IMR-90 (cell line): ENCODE measurements around the gene PPP1R1A. TPM values are rescaled to one million over a fixed set of nuclear protein-coding genes. Genes with fewer than 3 reads are reported as not detected.
A peak's percentile ranks its signal among the peaks of the same experiment; 100 is the strongest.

Experiments
- ATAC-seq: fragments of 200-7000 bp; cut with Tn5 transposase; 2 replicates; pipeline ENCODE4 v1.9.1; 2020; ENCODE audit warnings: low read depth, mild to moderate bottlenecking, moderate library complexity
- BruUV-seq: library from RNA; stranded (reverse); fragments of 400-500 nt; replicated peaks from 2 replicates; lab custom pipeline; 2021; lab: Mats Ljungman, UMichigan
- CTCF ChIA-PET: fragments of 300-600 bp; formaldehyde crosslinking; extraction: SDS; loops from one replicate; lab custom pipeline; 2021; ENCODE audit warnings: antibody characterized with exemption; lab: Yijun Ruan, JAX
- POLR2A ChIA-PET: fragments of 300-600 bp; sonication (Branson Sonifier 250); formaldehyde crosslinking; loops from one replicate; lab custom pipeline; 2022; ENCODE audit warnings: antibody characterized with exemption; ENCODE audit not compliant: unreplicated experiment; lab: Charles Lee
- DNase-seq: peaks from one replicate; pipeline ENCODE4 v3.0.0; 2013
- H2AFZ ChIP-seq: replicated peaks from 2 replicates; pipeline ENCODE3; 2013; ENCODE audit warnings: low read length, mild to moderate bottlenecking; ENCODE audit not compliant: poor library complexity
- H2AK5ac ChIP-seq: 2 replicates; pipeline ENCODE4 v1.6.1; 2013; ENCODE audit warnings: low read depth, low read length, inconsistent platforms
- H2AK9ac ChIP-seq: replicated peaks from 2 replicates; pipeline ENCODE3; 2013; ENCODE audit warnings: mild to moderate bottlenecking, low read depth, low read length, moderate library complexity; ENCODE audit not compliant: poor library complexity
- H2BK120ac ChIP-seq: 2 replicates; pipeline ENCODE4 v1.6.1; 2013; ENCODE audit warnings: low read depth, low read length, inconsistent platforms
- H2BK15ac ChIP-seq: 3 replicates; pipeline ENCODE4 v1.6.1; 2013; ENCODE audit warnings: low read depth, low read length, inconsistent platforms
- H2BK20ac ChIP-seq: 2 replicates; pipeline ENCODE4 v1.6.1; 2013; ENCODE audit warnings: low read depth, mild to moderate bottlenecking, inconsistent platforms, low read length, moderate library complexity
- H2BK5ac ChIP-seq: 2 replicates; pipeline ENCODE4 v1.6.1; 2013; ENCODE audit warnings: mild to moderate bottlenecking, low read depth, low read length, inconsistent platforms; ENCODE audit not compliant: poor library complexity, severe bottlenecking
- H3K14ac ChIP-seq: replicated peaks from 2 replicates; pipeline ENCODE4 v1.6.1; 2013; ENCODE audit warnings: low read depth, low read length, inconsistent platforms
- H3K18ac ChIP-seq: 2 replicates; pipeline ENCODE4 v1.6.1; 2013; ENCODE audit warnings: low read depth, low read length, control low read depth
- H3K23ac ChIP-seq: 2 replicates; pipeline ENCODE4 v1.6.1; 2013; ENCODE audit warnings: low read depth, low read length, inconsistent platforms
- H3K27ac ChIP-seq: 2 replicates; pipeline ENCODE4 v1.5.1; 2013; ENCODE audit warnings: mild to moderate bottlenecking, control low read depth, low read length; ENCODE audit not compliant: insufficient read depth
- H3K27me3 ChIP-seq: 2 replicates; pipeline ENCODE4 v1.6.1; 2013; ENCODE audit warnings: low read length; ENCODE audit not compliant: control insufficient read depth, insufficient read depth
- H3K36me3 ChIP-seq: 2 replicates; pipeline ENCODE4 v1.6.1; 2013; ENCODE audit warnings: low read length, mixed read lengths; ENCODE audit not compliant: control insufficient read depth, insufficient read depth
- H3K4ac ChIP-seq: 2 replicates; pipeline ENCODE4 v1.6.1; 2013; ENCODE audit warnings: low read depth, low read length, inconsistent platforms
- H3K4me1 ChIP-seq: 2 replicates; pipeline ENCODE4 v1.6.1; 2013; ENCODE audit warnings: low read length, mixed read lengths; ENCODE audit not compliant: control insufficient read depth, insufficient read depth
- H3K4me2 ChIP-seq: 2 replicates; pipeline ENCODE4 v1.6.1; 2013; ENCODE audit warnings: low read depth, mild to moderate bottlenecking, control low read depth, low read length, moderate library complexity
- H3K4me3 ChIP-seq: 2 replicates; pipeline ENCODE4 v1.5.1; 2013; ENCODE audit warnings: low read depth, mild to moderate bottlenecking, control low read depth, low read length, moderate library complexity; ENCODE audit not compliant: insufficient read depth
- H3K56ac ChIP-seq: 2 replicates; pipeline ENCODE4 v1.6.1; 2013; ENCODE audit warnings: low read length, inconsistent platforms; ENCODE audit not compliant: insufficient read depth; ENCODE audit errors: extremely low read depth
- H3K79me1 ChIP-seq, 2 experiments: 2 replicates each; pipeline ENCODE4 v1.6.1; 2013; ENCODE audit warnings: low read length in 2 of 2, inconsistent platforms in 1 of 2, low read depth in 1 of 2
- H3K9ac ChIP-seq: 2 replicates; pipeline ENCODE4 v1.6.1; 2013; ENCODE audit warnings: low read depth, low read length, control low read depth
- H3K9me1 ChIP-seq: 2 replicates; pipeline ENCODE4 v1.6.1; 2013; ENCODE audit warnings: low read length, inconsistent platforms; ENCODE audit not compliant: insufficient read depth
- H3K9me3 ChIP-seq: 2 replicates; pipeline ENCODE4 v1.6.1; 2013; ENCODE audit warnings: low read length; ENCODE audit not compliant: control insufficient read depth, insufficient read depth
- H4K20me1 ChIP-seq: 2 replicates; pipeline ENCODE4 v1.6.1; 2013; ENCODE audit warnings: low read length, inconsistent platforms; ENCODE audit not compliant: insufficient read depth
- H4K5ac ChIP-seq: 2 replicates; pipeline ENCODE4 v1.6.1; 2013; ENCODE audit warnings: mild to moderate bottlenecking, low read depth, low read length, control low read depth
- H4K8ac ChIP-seq, 2 experiments: 2 replicates each; pipeline ENCODE4 v1.6.1; 2013; ENCODE audit warnings: low read depth in 2 of 2, low read length in 2 of 2, control low read depth in 1 of 2, inconsistent platforms in 1 of 2
- H4K91ac ChIP-seq: 2 replicates; pipeline ENCODE4 v1.6.1; 2013; ENCODE audit warnings: low read depth, low read length, inconsistent platforms; ENCODE audit not compliant: insufficient read depth
- CEBPB ChIP-seq: IDR thresholded peaks from 2 replicates; pipeline ENCODE4 v1.6.1; 2012; ENCODE audit warnings: low read depth, low read length, improper control_type of control experiment
- CHD1 ChIP-seq: IDR thresholded peaks from 2 replicates; pipeline ENCODE4 v1.6.1; 2012; ENCODE audit warnings: low read depth, low read length, improper control_type of control experiment
- MAFK ChIP-seq: IDR thresholded peaks from 2 replicates; pipeline ENCODE4 v1.6.1; 2012; ENCODE audit warnings: low read depth, low read length, improper control_type of control experiment
- POLR2A ChIP-seq: IDR thresholded peaks from 2 replicates; pipeline ENCODE4 v1.6.1; 2012; ENCODE audit warnings: mild to moderate bottlenecking, low read depth, low read length
- RAD21 ChIP-seq: IDR thresholded peaks from 2 replicates; pipeline ENCODE4 v1.6.1; 2012; ENCODE audit warnings: low read length, improper control_type of control experiment
- RCOR1 ChIP-seq: IDR thresholded peaks from 2 replicates; pipeline ENCODE4 v1.6.1; 2012; ENCODE audit warnings: mild to moderate bottlenecking, low read length, improper control_type of control experiment; ENCODE audit not compliant: insufficient replicate concordance
- SMC3 ChIP-seq: fragments of 150-350 bp; IDR thresholded peaks from 2 replicates; pipeline ENCODE4 v1.6.1; 2016; ENCODE audit warnings: low read depth, mild to moderate bottlenecking, antibody characterized with exemption, low read length, moderate library complexity
- WGBS, 2 experiments: methylation state at CpG; one replicate each; pipeline versions ENCODE4 v1.1.5 to v1.1.7; 2013; ENCODE audit warnings: missing lambda C conversion rate in 2 of 2; ENCODE audit not compliant: insufficient read length in 1 of 2; ENCODE audit errors: extremely low coverage in 2 of 2; 5-methylcytosine and 5-hydroxymethylcytosine counted together
- dilution Hi-C: fragments of 300-500 bp; cut with HindIII; formaldehyde crosslinking; loops from one replicate; pipeline ENCODE4 v1.14.3; 2018; ENCODE audit warnings: low sequenced_read_pairs; ENCODE audit not compliant: unreplicated experiment
- in situ Hi-C: fragments of 300-500 bp; cut with MboI; formaldehyde crosslinking; loops from 3 replicates; pipeline ENCODE4 v1.14.3; 2019; ENCODE audit warnings: low sequenced_read_pairs, inconsistent platforms, mixed read lengths
- intact Hi-C: fragments of 100-400 bp; cut with micrococcal nuclease; formaldehyde crosslinking; loops from 2 replicates; pipeline ENCODE4 v1.10.0; 2022
- polyA plus RNA-seq, 3 experiments: library from polyadenylated mRNA; depleted of rRNA; stranded (reverse); fragments of >200 nt; gene quantifications; 2 replicates each; pipeline ENCODE4 v1.2.3, GENCODE V29; 2012; ENCODE audit warnings: low replicate concordance in 1 of 3
- total RNA-seq: library from RNA; depleted of rRNA; stranded (reverse); fragments of >200 nt; gene quantifications from 2 replicates; pipeline ENCODE4 v1.2.3, GENCODE V29; 2012
- TF ChIP-seq, protein P1 (sequence below): fragments of 150-350 bp; IDR thresholded peaks from 2 replicates; pipeline ENCODE4 v1.6.1; 2016; ENCODE audit warnings: low read depth, mild to moderate bottlenecking, low read length, moderate library complexity, borderline replicate concordance
- TF ChIP-seq, protein P2 (sequence below): fragments of 150-350 bp; IDR thresholded peaks from 2 replicates; pipeline ENCODE4 v1.6.1; 2017; ENCODE audit warnings: mild to moderate bottlenecking, antibody characterized with exemption, low read length, low read depth

The PPP1R1A gene
- total and polyA plus RNA-seq, 2 of the 4 experiments (the other 2 are of a cell fraction): not detected

DNA sequence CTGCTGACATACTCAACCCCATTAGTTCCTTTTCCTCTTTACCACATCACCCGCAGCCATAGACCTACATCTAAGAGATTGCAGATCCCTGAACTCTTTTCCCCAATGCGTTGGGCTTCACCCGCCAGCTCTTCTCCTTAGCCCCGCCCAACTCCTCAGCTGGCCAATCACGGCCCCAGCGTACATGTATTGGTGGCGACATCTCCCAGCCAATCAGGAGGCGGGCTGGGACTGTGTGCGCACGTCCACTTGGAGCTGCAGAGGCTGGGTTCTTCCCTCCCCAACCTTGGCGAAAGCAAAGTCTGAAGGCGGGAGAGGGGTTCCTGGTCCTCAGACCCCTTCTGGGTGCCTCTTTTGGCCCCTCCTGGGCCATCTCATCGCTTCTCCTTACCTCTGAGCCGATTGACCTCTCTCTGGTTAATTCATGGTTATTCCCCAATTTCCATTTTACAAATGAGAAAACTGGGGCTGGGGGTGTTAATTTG lies 28.0 kb downstream of the PPP1R1A start:
- no peak overlapping the region for H4K5ac ChIP-seq
- TF ChIP-seq, protein P1, sequence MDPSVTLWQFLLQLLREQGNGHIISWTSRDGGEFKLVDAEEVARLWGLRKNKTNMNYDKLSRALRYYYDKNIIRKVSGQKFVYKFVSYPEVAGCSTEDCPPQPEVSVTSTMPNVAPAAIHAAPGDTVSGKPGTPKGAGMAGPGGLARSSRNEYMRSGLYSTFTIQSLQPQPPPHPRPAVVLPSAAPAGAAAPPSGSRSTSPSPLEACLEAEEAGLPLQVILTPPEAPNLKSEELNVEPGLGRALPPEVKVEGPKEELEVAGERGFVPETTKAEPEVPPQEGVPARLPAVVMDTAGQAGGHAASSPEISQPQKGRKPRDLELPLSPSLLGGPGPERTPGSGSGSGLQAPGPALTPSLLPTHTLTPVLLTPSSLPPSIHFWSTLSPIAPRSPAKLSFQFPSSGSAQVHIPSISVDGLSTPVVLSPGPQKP: no peak
- TF ChIP-seq CEBPB (no peak), SMC3 (no peak), RCOR1 (no peak), MAFK (no peak), CHD1 (no peak), RAD21 (no peak), POLR2A (no peak)
- TF ChIP-seq, protein P2, sequence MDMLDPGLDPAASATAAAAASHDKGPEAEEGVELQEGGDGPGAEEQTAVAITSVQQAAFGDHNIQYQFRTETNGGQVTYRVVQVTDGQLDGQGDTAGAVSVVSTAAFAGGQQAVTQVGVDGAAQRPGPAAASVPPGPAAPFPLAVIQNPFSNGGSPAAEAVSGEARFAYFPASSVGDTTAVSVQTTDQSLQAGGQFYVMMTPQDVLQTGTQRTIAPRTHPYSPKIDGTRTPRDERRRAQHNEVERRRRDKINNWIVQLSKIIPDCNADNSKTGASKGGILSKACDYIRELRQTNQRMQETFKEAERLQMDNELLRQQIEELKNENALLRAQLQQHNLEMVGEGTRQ: no peak
- no peak overlapping the region for H2AK9ac ChIP-seq
- H3K56ac ChIP-seq: no peak overlapping the region
- H3K4me2 ChIP-seq: peak overlapping the region; percentile 67
- H2BK15ac ChIP-seq: no peak overlapping the region
- H4K91ac ChIP-seq: no peak overlapping the region
- H2AFZ ChIP-seq: peak overlapping the region; percentile 76
- H3K4me1 ChIP-seq: no peaks in the 10 kb centered on the region
- no peak overlapping the region for H4K8ac ChIP-seq
- peak; percentile 93 for ATAC-seq
- no peak overlapping the region for H2BK120ac ChIP-seq
- dilution Hi-C loops: no loop called here
- peak; percentile 36 for DNase-seq
- no peak overlapping the region for H3K14ac ChIP-seq
- intact Hi-C loops: no loop called here
- no peak overlapping the region; the same call in 1 of the 2 replicates for H3K4me3 ChIP-seq
- H3K9me3 ChIP-seq: no peaks in the 10 kb centered on the region
- no peaks in the 10 kb centered on the region for H3K36me3 ChIP-seq
- H2BK5ac ChIP-seq: no peak overlapping the region
- in situ Hi-C loops: no loop called here
- H2AK5ac ChIP-seq: no peak overlapping the region
- H2BK20ac ChIP-seq: no peak overlapping the region
- H3K79me1 ChIP-seq: no peaks in the 10 kb centered on the region
- H3K27ac ChIP-seq: no peak overlapping the region
- H3K27me3 ChIP-seq: peaks cover 12% of the 10 kb centered on the region
- WGBS, 2 experiments: 0% methylated on average over 3 of the region's 14 CpGs; no CpG with 5 or more reads in 1 of the 2 experiments
- no peak overlapping the region for H3K23ac ChIP-seq
- no TSS peak for BruUV-seq
- H3K9ac ChIP-seq: no peak overlapping the region
- no peaks in the 10 kb centered on the region for H3K9me1 ChIP-seq
- H3K4ac ChIP-seq: no peak overlapping the region
- CTCF ChIA-PET: no interaction called here
- no peaks in the 10 kb centered on the region for H4K20me1 ChIP-seq
- POLR2A ChIA-PET: no interaction called here
- no peak overlapping the region for H3K18ac ChIP-seq
